Keratinocyte (primary cell): Measurements from ENCODE around the gene MAGI3. TPM values are rescaled to one million over a fixed set of nuclear protein-coding genes. Genes with fewer than 3 reads are reported as not detected.
A peak's percentile ranks its signal among the peaks of the same experiment; 100 is the strongest.
"Not testable (repeated sequence)": the region's sequence is repeated elsewhere in the genome, so short reads cannot be mapped to it uniquely, and the experiment has no call there.

ENCODE experiments used
- DNase-seq: peaks from one replicate; pipeline ENCODE4 v3.0.0-alpha.2; 2011; ENCODE audit warnings: low read depth, missing footprints, low spot score
- FAIRE-seq: peaks from 2 replicates; lab custom pipeline; 2011; peaks lifted over from hg19 to GRCh38; lab: Jason Lieb, UNC
- H2AFZ ChIP-seq: 2 replicates; pipeline ENCODE4 v1.6.0; 2012; ENCODE audit warnings: low read length, control low read depth, inconsistent platforms; ENCODE audit not compliant: control insufficient read depth
- H3K27ac ChIP-seq: 2 replicates; pipeline ENCODE4 v1.5.1; 2011; ENCODE audit warnings: low read length; ENCODE audit not compliant: control insufficient read depth, insufficient read depth
- H3K27me3 ChIP-seq: 3 replicates; pipeline ENCODE4 v1.6.0; 2011; ENCODE audit warnings: low read length; ENCODE audit not compliant: control insufficient read depth, insufficient read depth; ENCODE audit errors: extremely low read depth
- H3K36me3 ChIP-seq, 2 experiments: 2 replicates in 1 of 2; 3 replicates in 1 of 2; pipeline ENCODE4 v1.5.1; 2011; ENCODE audit warnings: low read length in 2 of 2, mild to moderate bottlenecking in 1 of 2; ENCODE audit not compliant: control insufficient read depth in 2 of 2, insufficient read depth in 2 of 2; ENCODE audit errors: extremely low read depth in 1 of 2
- H3K4me1 ChIP-seq: 3 replicates; pipeline ENCODE4 v1.5.1; 2011; ENCODE audit warnings: low read length; ENCODE audit not compliant: control insufficient read depth, insufficient read depth; ENCODE audit errors: extremely low read depth
- H3K4me2 ChIP-seq: 3 replicates; pipeline ENCODE4 v1.6.0; 2011; ENCODE audit warnings: low read depth, low read length; ENCODE audit not compliant: control insufficient read depth, insufficient read depth; ENCODE audit errors: extremely low read depth
- H3K4me3 ChIP-seq, 3 experiments: fragments of 200-600 bp in 1 of 3; sonication (generic) in 1 of 3; 2 replicates in 2 of 3; 3 replicates in 1 of 3; pipeline ENCODE4 v1.5.1; 2011 to 2016; ENCODE audit warnings: low read length in 3 of 3, mild to moderate bottlenecking in 3 of 3, control low read depth in 2 of 3, inconsistent platforms in 1 of 3, low read depth in 1 of 3, mixed read lengths in 1 of 3, mixed run types in 1 of 3, moderate library complexity in 1 of 3; ENCODE audit not compliant: control insufficient read depth in 2 of 3, insufficient read depth in 2 of 3; ENCODE audit errors: extremely low read depth in 1 of 3
- H3K79me2 ChIP-seq: 2 replicates; pipeline ENCODE4 v1.6.0; 2012; ENCODE audit warnings: low read length; ENCODE audit not compliant: control insufficient read depth, insufficient read depth
- H3K9ac ChIP-seq: 3 replicates; pipeline ENCODE4 v1.6.0; 2011; ENCODE audit warnings: low read length; ENCODE audit not compliant: control insufficient read depth, insufficient read depth; ENCODE audit errors: extremely low read depth
- H3K9me1 ChIP-seq: 3 replicates; pipeline ENCODE4 v1.6.0; 2011; ENCODE audit warnings: low read length; ENCODE audit not compliant: control insufficient read depth, insufficient read depth; ENCODE audit errors: extremely low read depth
- H3K9me3 ChIP-seq: 2 replicates; pipeline ENCODE4 v1.5.1; 2012; ENCODE audit warnings: low read depth, low read length; ENCODE audit not compliant: control insufficient read depth
- H4K20me1 ChIP-seq: 3 replicates; pipeline ENCODE4 v1.6.0; 2011; ENCODE audit warnings: low read length; ENCODE audit not compliant: control insufficient read depth, insufficient read depth; ENCODE audit errors: extremely low read depth
- CTCF ChIP-seq, 3 experiments: IDR thresholded peaks in 1 of 3; conservative IDR thresholded peaks in 1 of 3; optimal IDR thresholded peaks in 1 of 3; 2 replicates in 2 of 3; 3 replicates in 1 of 3; pipeline versions ENCODE3 to v1.5.1; 2011; ENCODE audit warnings: low read length in 3 of 3, mild to moderate bottlenecking in 3 of 3, moderate library complexity in 2 of 3, control low read depth in 1 of 3, inconsistent platforms in 1 of 3; ENCODE audit not compliant: insufficient read depth in 2 of 3; ENCODE audit errors: extremely low read depth in 1 of 3
- EZH2 ChIP-seq: IDR thresholded peaks from one replicate; pipeline ENCODE4 v1.6.1; 2012; ENCODE audit warnings: inconsistent platforms, mild to moderate bottlenecking, low read length, moderate library complexity
- dilution Hi-C: fragments of 300-500 bp; cut with MboI; formaldehyde crosslinking; loops from one replicate; pipeline ENCODE4 v1.7.0; 2020; ENCODE audit warnings: low sequenced_read_pairs; ENCODE audit not compliant: extremely low pct_ligation_motif_present
- polyA plus RNA-seq, 5 experiments: library from polyadenylated mRNA; depleted of rRNA in 3 of 5; stranded (reverse) in 3 of 5; stranded (forward) in 1 of 5; unstranded in 1 of 5; fragments of >200 nt; gene quantifications; 1 replicate in 1 of 5; 2 replicates in 3 of 5; 3 replicates in 1 of 5; pipeline versions ENCODE4 v1.2.1 to v1.2.3, GENCODE V29; 2011 to 2012; ENCODE audit warnings: missing spikeins in 2 of 5, low read depth in 1 of 5, low replicate concordance in 1 of 5

Gene MAGI3
- polyA plus RNA-seq, 1 donor (not counting 4 experiments of a cell fraction or from before 2014, with no cell fraction given): 3.2 TPM

DNA sequence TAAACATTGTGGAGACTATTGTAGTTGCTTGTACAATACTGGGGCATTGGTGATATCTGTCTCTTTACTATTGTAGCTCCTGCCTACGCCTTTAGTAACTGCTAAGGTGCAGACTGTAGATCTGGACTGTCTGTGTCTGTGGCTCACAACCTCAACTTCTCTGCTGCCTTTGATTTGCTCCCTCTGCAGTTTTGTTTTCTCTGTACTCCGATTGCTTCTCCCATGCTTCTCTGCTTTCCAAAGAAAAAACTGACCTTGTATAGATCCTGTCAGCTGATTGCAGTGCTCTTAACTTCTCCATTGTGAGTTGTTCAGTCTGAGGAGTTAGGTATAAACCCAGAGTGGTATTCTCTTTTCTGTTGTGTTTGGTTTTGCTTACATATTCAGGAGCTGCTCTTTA lies 15.3 kb downstream of the MAGI3 start:
- no peak for TF ChIP-seq CTCF (optimal IDR thresholded peaks at IDR 0.05 in 1 of 3, IDR thresholded peaks at IDR 0.05 in 1 of 3, conservative IDR thresholded peaks at IDR 0.05 in 1 of 3; ENCODE audit: extremely low read depth in 1 of 3, insufficient read depth in 2 of 3, low read length in 3 of 3)
- no peak overlapping the region for H3K27ac ChIP-seq
- no peaks in the 10 kb centered on the region for H3K36me3 ChIP-seq
- H3K4me1 ChIP-seq: no peaks in the 10 kb centered on the region
- DNase-seq (no peak), FAIRE-seq (peak; percentile 34)
- no peaks in the 10 kb centered on the region for H3K27me3 ChIP-seq
- no peaks in the 10 kb centered on the region for H3K9me3 ChIP-seq
- no peak overlapping the region for H3K4me2 ChIP-seq
- peaks cover under 1% of the 10 kb centered on the region for H3K79me2 ChIP-seq
- H2AFZ ChIP-seq: no peak overlapping the region
- dilution Hi-C loops: no loop called here
- no peak overlapping the region for H3K4me3 ChIP-seq
- no peaks in the 10 kb centered on the region for H4K20me1 ChIP-seq
- no peaks in the 10 kb centered on the region for H3K9me1 ChIP-seq
- H3K9ac ChIP-seq: no peak overlapping the region

GRCh38 chr1:113406149-113406548 lies 15.8 kb downstream of the MAGI3 start:
- H4K20me1 ChIP-seq, H3K27ac ChIP-seq, FAIRE-seq, H3K79me2 ChIP-seq, H3K9ac ChIP-seq, H2AFZ ChIP-seq, dilution Hi-C loops, H3K4me2 ChIP-seq, H3K4me3 ChIP-seq, H3K36me3 ChIP-seq, H3K9me3 ChIP-seq, DNase-seq, H3K27me3 ChIP-seq, H3K9me1 ChIP-seq, H3K4me1 ChIP-seq: not testable (repeated sequence)

DNA sequence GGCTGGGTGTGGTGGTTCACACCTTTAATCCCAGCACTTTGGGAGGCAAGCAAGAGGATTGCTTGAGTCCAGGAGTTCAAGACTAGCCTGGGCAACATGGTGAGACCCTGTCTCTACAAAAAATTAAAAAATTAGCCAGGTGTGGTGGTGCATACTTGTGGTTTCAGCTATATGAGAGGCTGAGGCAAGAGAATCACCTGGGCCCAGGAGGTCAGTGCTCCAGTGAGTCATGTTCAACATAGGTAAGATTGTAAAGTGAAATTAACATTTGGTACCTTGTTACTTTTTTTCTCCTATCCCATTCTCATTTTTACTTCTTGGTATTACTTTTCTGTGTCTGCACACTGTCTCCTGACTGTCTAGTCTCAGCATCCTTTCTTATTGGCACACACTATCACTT lies 19.0 kb downstream of the MAGI3 start:
- no peak overlapping the region for H3K9ac ChIP-seq
- H3K4me1 ChIP-seq: no peaks in the 10 kb centered on the region
- no peaks in the 10 kb centered on the region for H3K9me1 ChIP-seq
- DNase-seq (no peak), FAIRE-seq (no peak)
- no peak overlapping the region for H3K4me3 ChIP-seq
- H3K36me3 ChIP-seq: no peaks in the 10 kb centered on the region
- no peak overlapping the region for H2AFZ ChIP-seq
- H3K27me3 ChIP-seq: no peaks in the 10 kb centered on the region
- no peaks in the 10 kb centered on the region for H3K9me3 ChIP-seq
- no peak overlapping the region for H3K27ac ChIP-seq
- no peak overlapping the region for H3K4me2 ChIP-seq
- TF ChIP-seq CTCF (optimal IDR thresholded peaks at IDR 0.05 in 1 of 3, IDR thresholded peaks at IDR 0.05 in 1 of 3, conservative IDR thresholded peaks at IDR 0.05 in 1 of 3; ENCODE audit: extremely low read depth in 1 of 3, insufficient read depth in 2 of 3, low read length in 3 of 3) (no peak), EZH2 (no peak)
- dilution Hi-C loops: no loop called here
- peaks cover 2% of the 10 kb centered on the region for H3K79me2 ChIP-seq
- H4K20me1 ChIP-seq: no peaks in the 10 kb centered on the region

GRCh38 chr1:113412020-113412419 lies 21.7 kb downstream of the MAGI3 start:
- H3K9me3 ChIP-seq, dilution Hi-C loops, H3K36me3 ChIP-seq, H3K79me2 ChIP-seq, H3K27ac ChIP-seq, H3K4me3 ChIP-seq, H3K27me3 ChIP-seq, H3K4me2 ChIP-seq, H3K9ac ChIP-seq, FAIRE-seq, H3K4me1 ChIP-seq, H3K9me1 ChIP-seq, H2AFZ ChIP-seq, H4K20me1 ChIP-seq, DNase-seq: not testable (repeated sequence)
